ENCODE data around the gene SLC22A5.

The SLC22A5 gene

GRCh38 chr5:132438917-132439316 is 69.4 kb downstream of the SLC22A5 start:
- no peak overlapping the region for H3K4me3 ChIP-seq (ENCODE audit: control insufficient read depth in 1 of 7, extremely low read depth in 1 of 7, insufficient read depth in 4 of 7, low read depth in 2 of 7, low read length in 6 of 7)
- H3K4me1 ChIP-seq (ENCODE audit: control extremely low read depth in 1 of 4, control insufficient read depth in 4 of 4, insufficient read depth in 4 of 4, low read length in 3 of 4): peaks cover 16 to 76% (median 65%) of the 10 kb centered on the region in 4 experiments
- H3K9me3 ChIP-seq (ENCODE audit: control extremely low read depth in 1 of 5, control insufficient read depth in 4 of 5, insufficient read depth in 2 of 5, low read depth in 1 of 5, low read length in 4 of 5): no peaks in the 10 kb centered on the region
- peaks cover 0 to 5% (median 2%) of the 10 kb centered on the region in 4 experiments for H3K36me3 ChIP-seq (ENCODE audit: control insufficient read depth in 4 of 4, insufficient read depth in 4 of 4, low read length in 3 of 4)
- 79% methylated on average over 3 of the region's 4 CpGs for WGBS (ENCODE audit: insufficient coverage)
- POLR2A ChIA-PET: interaction anchor here (1.1 to 3.7 kb wide), 5 partner anchors 16 to 51 kb away, joined by 4 to 18 read pairs (median 5); partner anchors contain the start of gene IRF1
- DNase-seq: peak in 1 of 3 donors; percentile 55
- no peaks in the 10 kb centered on the region for H3K27me3 ChIP-seq (replicated peaks in 2 of 5; ENCODE audit: control insufficient read depth in 4 of 5, insufficient read depth in 5 of 5, low read length in 4 of 5)
- CTCF ChIA-PET: interaction anchor here (0.8 to 9.8 kb wide), 21 partner anchors 9 to 63 kb away, joined by 3 to 105 read pairs (median 5); partner anchors contain the start of gene IRF1
- peak overlapping the region; percentile 17 to 55 for H3K27ac ChIP-seq (ENCODE audit: insufficient read depth in 1 of 2, low read depth in 1 of 2, low read length in 2 of 2, poor library complexity in 1 of 2, severe bottlenecking in 2 of 2)

DNA sequence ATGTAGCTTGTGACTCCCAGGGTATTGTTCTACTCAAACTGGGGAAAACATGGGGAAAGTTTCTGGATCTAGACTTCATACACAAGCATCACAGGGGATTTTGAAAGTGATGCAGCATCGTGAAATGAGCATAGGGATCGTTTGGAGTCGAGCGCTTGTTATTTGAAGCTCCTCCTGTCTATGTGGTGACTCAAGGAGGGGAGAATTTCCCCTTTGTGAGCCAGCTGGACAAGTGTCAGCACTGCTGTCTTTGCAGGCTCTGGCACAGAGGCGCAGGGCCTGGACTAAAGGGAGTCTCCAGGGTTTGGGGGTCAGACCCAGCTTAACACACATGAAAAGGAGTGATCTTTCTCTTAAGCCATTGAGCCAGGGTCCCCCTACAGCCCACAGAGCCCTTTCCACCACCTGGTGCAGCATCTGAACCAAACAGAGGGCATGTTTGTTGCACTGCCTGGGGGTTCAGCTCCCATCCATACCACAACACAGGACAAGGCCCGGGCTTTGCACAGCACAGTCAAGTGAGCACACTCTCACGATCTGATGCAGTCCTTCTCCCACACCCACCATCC is 70.1 kb downstream of the SLC22A5 start:
- WGBS (ENCODE audit: insufficient coverage): 100% methylated on average over 2 of the region's 7 CpGs
- H3K27ac ChIP-seq (ENCODE audit: insufficient read depth in 1 of 2, low read depth in 1 of 2, low read length in 2 of 2, poor library complexity in 1 of 2, severe bottlenecking in 2 of 2): no peak overlapping the region

GRCh38 chr5:132444061-132444460 is 74.6 kb downstream of the SLC22A5 start:
- no peak for DNase-seq
- Histone ChIP-seq H3K27ac (ENCODE audit: insufficient read depth in 1 of 2, low read depth in 1 of 2, low read length in 2 of 2, poor library complexity in 1 of 2, severe bottlenecking in 2 of 2) (no peak overlapping the region), H3K4me1 (ENCODE audit: control extremely low read depth in 1 of 4, control insufficient read depth in 4 of 4, insufficient read depth in 4 of 4, low read length in 3 of 4) (peaks cover 0 to 35% (median 25%) of the 10 kb centered on the region in 4 experiments), H3K9me3 (ENCODE audit: control extremely low read depth in 1 of 5, control insufficient read depth in 4 of 5, insufficient read depth in 2 of 5, low read depth in 1 of 5, low read length in 4 of 5) (no peaks in the 10 kb centered on the region), H3K27me3 (replicated peaks in 2 of 5; ENCODE audit: control insufficient read depth in 4 of 5, insufficient read depth in 5 of 5, low read length in 4 of 5) (no peaks in the 10 kb centered on the region), H3K4me3 (ENCODE audit: control insufficient read depth in 1 of 7, extremely low read depth in 1 of 7, insufficient read depth in 4 of 7, low read depth in 2 of 7, low read length in 6 of 7) (no peak overlapping the region), H3K36me3 (ENCODE audit: control insufficient read depth in 4 of 4, insufficient read depth in 4 of 4, low read length in 3 of 4) (peaks cover 3 to 6% (median 5%) of the 10 kb centered on the region in 4 experiments)
- ChIA-PET CTCF (interaction anchor here (0.7 to 2.4 kb wide), 4 partner anchors 10 to 46 kb away, joined by 3 to 14 read pairs (median 6); partner anchors contain the start of gene IRF1), POLR2A (interaction anchor here (0.7 kb wide), 1 partner anchor 16 kb away, joined by 6 read pairs; no protein-coding TSS in a partner anchor)
- WGBS (ENCODE audit: insufficient coverage): 99% methylated on average over 7 of the region's 7 CpGs

More for the DNA sequence above, 70.1 kb downstream of the SLC22A5 start:
- Histone ChIP-seq H3K27me3 (replicated peaks in 2 of 5; ENCODE audit: control insufficient read depth in 4 of 5, insufficient read depth in 5 of 5, low read length in 4 of 5) (no peaks in the 10 kb centered on the region), H3K4me1 (ENCODE audit: control extremely low read depth in 1 of 4, control insufficient read depth in 4 of 4, insufficient read depth in 4 of 4, low read length in 3 of 4) (peaks cover 16 to 72% (median 59%) of the 10 kb centered on the region in 4 experiments), H3K36me3 (ENCODE audit: control insufficient read depth in 4 of 4, insufficient read depth in 4 of 4, low read length in 3 of 4) (peaks cover 0 to 5% (median 2%) of the 10 kb centered on the region in 4 experiments), H3K9me3 (ENCODE audit: control extremely low read depth in 1 of 5, control insufficient read depth in 4 of 5, insufficient read depth in 2 of 5, low read depth in 1 of 5, low read length in 4 of 5) (no peaks in the 10 kb centered on the region), H3K4me3 (ENCODE audit: control insufficient read depth in 1 of 7, extremely low read depth in 1 of 7, insufficient read depth in 4 of 7, low read depth in 2 of 7, low read length in 6 of 7) (no peak overlapping the region)
- ChIA-PET POLR2A (interaction anchor here (1.1 to 3.7 kb wide), 4 partner anchors 15 to 51 kb away, joined by 4 to 18 read pairs (median 7); partner anchors contain the start of gene IRF1), CTCF (interaction anchor here (0.8 to 9.8 kb wide), 19 partner anchors 8 to 61 kb away, joined by 3 to 105 read pairs (median 5); partner anchors contain the start of gene IRF1)
- DNase-seq: peak in 1 of 3 donors; percentile 54
